Esophagus muscularis mucosa (tissue), 4 donors: ENCODE data around the gene SALL2. TPM values are rescaled to one million over a fixed set of nuclear protein-coding genes. Genes with fewer than 3 reads are reported as not detected.
"Not testable (repeated sequence)": the region's sequence is repeated elsewhere in the genome, so short reads cannot be mapped to it uniquely, and the experiment has no call there.

Experiments used
- DNase-seq: peaks from one replicate; pipeline ENCODE4 v3.0.0-alpha.2; 2017; ENCODE audit errors: extremely low spot score
- H3K27ac ChIP-seq, 4 donors: fragments of 200-600 bp; sonication (generic); replicated peaks in 1 of 4; 1 replicate in 3 of 4; 2 replicates in 1 of 4; pipeline ENCODE4 v1.5.1; 2016 to 2019; ENCODE audit warnings: mild to moderate bottlenecking in 1 of 4
- H3K27me3 ChIP-seq, 4 donors: fragments of 200-600 bp; sonication (generic); one replicate each; pipeline versions ENCODE4 v1.5.1 to v1.6.0; 2016 to 2019
- H3K36me3 ChIP-seq, 4 donors: fragments of 200-600 bp; sonication (generic); one replicate each; pipeline ENCODE4 v1.5.1; 2016 to 2019
- H3K4me1 ChIP-seq, 4 donors: fragments of 200-600 bp; sonication (generic); one replicate each; pipeline ENCODE4 v1.5.1; 2016 to 2019
- H3K4me3 ChIP-seq, 4 donors: fragments of 200-600 bp; sonication (generic); 1 replicate in 2 of 4; 2 replicates in 2 of 4; pipeline ENCODE4 v1.5.1; 2016 to 2019; ENCODE audit warnings: mild to moderate bottlenecking in 4 of 4, moderate library complexity in 1 of 4
- H3K9me3 ChIP-seq, 4 donors: fragments of 200-600 bp; sonication (generic); 1 replicate in 3 of 4; 2 replicates in 1 of 4; pipeline ENCODE4 v1.5.1; 2016 to 2019
- CTCF ChIP-seq, 3 experiments: fragments of 200-600 bp in 2 of 3; fragments of 450-650 bp in 1 of 3; sonication (generic) in 2 of 3; IDR thresholded peaks; one replicate each; pipeline ENCODE4 v1.5.1; 2017 to 2019; ENCODE audit warnings: antibody characterized with exemption in 3 of 3, mild to moderate bottlenecking in 2 of 3, moderate library complexity in 1 of 3
- EP300 ChIP-seq: sonication (generic); formaldehyde crosslinking; IDR thresholded peaks from one replicate; pipeline ENCODE4 v1.6.1; 2017; ENCODE audit warnings: antibody characterized with exemption
- POLR2A ChIP-seq: fragments of 450-650 bp; IDR thresholded peaks from one replicate; pipeline ENCODE4 v1.6.1; 2017; ENCODE audit warnings: antibody characterized with exemption, moderate library complexity, mild to moderate bottlenecking, low read depth
- POLR2AphosphoS5 ChIP-seq, 2 donors: sonication (generic); formaldehyde crosslinking; IDR thresholded peaks; one replicate each; pipeline ENCODE4 v1.6.1; 2017; ENCODE audit warnings: antibody characterized with exemption in 2 of 2
- WGBS: methylation state at CpG from one replicate; pipeline ENCODE4 v1.1.5; 2018; 5-methylcytosine and 5-hydroxymethylcytosine counted together
- intact Hi-C: fragments of 100-400 bp; cut with DNase I; formaldehyde crosslinking; loops from one replicate; pipeline ENCODE4 v1.15.1; 2023
- total RNA-seq, 4 donors: library from RNA; depleted of rRNA; stranded (reverse); fragments of >200 nt; gene quantifications; one replicate each; pipeline versions ENCODE4 v1.1.0 to v1.2.1, GENCODE V29; 2016

Gene SALL2
- total RNA-seq, 4 donors from 2014 or later: 8.3 to 21.6 (median 15.2) TPM

GRCh38 chr14:21556378-21557083 lies 30.4 kb upstream of the SALL2 start:
- Histone ChIP-seq H3K27ac (peak overlapping the region; percentile 70 to 77 (median 74)), H3K4me3 (no peak overlapping the region), H3K4me1 (peaks cover 0 to 19% (median 15%) of the 10 kb centered on the region in 4 donors), H3K9me3 (no peaks in the 10 kb centered on the region), H3K27me3 (no peaks in the 10 kb centered on the region), H3K36me3 (no peaks in the 10 kb centered on the region)
- WGBS: 68% methylated on average over 5 of the region's 5 CpGs
- intact Hi-C loops: loop anchor here (1.0 to 2.0 kb wide), 2 partner anchors 58 to 100 kb away; partner anchors contain the start of gene CHD8
- no peak for DNase-seq
- TF ChIP-seq POLR2AphosphoS5 (IDR thresholded peaks at IDR 0.05) (no peak), CTCF (IDR thresholded peaks at IDR 0.05) (no peak), POLR2A (no peak), EP300 (no peak)

GRCh38 chr14:21553266-21553665 lies 27.1 kb upstream of the SALL2 start:
- no peaks in the 10 kb centered on the region for H3K36me3 ChIP-seq
- intact Hi-C loops: no loop called here
- TF ChIP-seq EP300 (no peak), POLR2AphosphoS5 (IDR thresholded peaks at IDR 0.05) (no peak), CTCF (IDR thresholded peaks at IDR 0.05) (no peak), POLR2A (no peak)
- no peak overlapping the region for H3K4me3 ChIP-seq
- no peak overlapping the region for H3K27ac ChIP-seq
- no peaks in the 10 kb centered on the region for H3K9me3 ChIP-seq
- peaks cover 0 to 16% (median 14%) of the 10 kb centered on the region in 4 donors for H3K4me1 ChIP-seq
- no peak for DNase-seq
- no peaks in the 10 kb centered on the region for H3K27me3 ChIP-seq
- 89% methylated on average over 3 of the region's 3 CpGs for WGBS

- intact Hi-C loops, H3K4me3 ChIP-seq, H3K27ac ChIP-seq, DNase-seq, H3K36me3 ChIP-seq, H3K4me1 ChIP-seq, H3K9me3 ChIP-seq: not testable (repeated sequence)
- WGBS: 95% methylated on average over 7 of the region's 7 CpGs
- H3K27me3 ChIP-seq: peaks cover 0 to 18% (median 0%) of the 10 kb centered on the region in 4 donors
Observed at GRCh38 chr14:21544588-21544987, 18.4 kb upstream of the SALL2 start.

GRCh38 chr14:21543963-21544362 lies 17.8 kb upstream of the SALL2 start:
- 42% methylated on average over 5 of the region's 5 CpGs for WGBS
- TF ChIP-seq POLR2A (no peak), EP300 (no peak)
- H3K27me3 ChIP-seq: peaks cover 0 to 21% (median 0%) of the 10 kb centered on the region in 4 donors
- H3K36me3 ChIP-seq: no peaks in the 10 kb centered on the region
- H3K4me1 ChIP-seq: no peaks in the 10 kb centered on the region
- no peaks in the 10 kb centered on the region for H3K9me3 ChIP-seq
- intact Hi-C loops: no loop called here
- DNase-seq: no peak
- no peak overlapping the region for H3K4me3 ChIP-seq
- no peak overlapping the region for H3K27ac ChIP-seq

- H3K27ac ChIP-seq: no peak overlapping the region
- H3K36me3 ChIP-seq: no peaks in the 10 kb centered on the region
- TF ChIP-seq POLR2AphosphoS5 (IDR thresholded peaks at IDR 0.05) (no peak), CTCF (IDR thresholded peaks at IDR 0.05) (no peak), EP300 (no peak), POLR2A (no peak)
- DNase-seq: no peak
- H3K4me3 ChIP-seq: no peak overlapping the region
- 36% methylated on average over 7 of the region's 7 CpGs for WGBS
- no peaks in the 10 kb centered on the region for H3K4me1 ChIP-seq
- peaks cover 0 to 26% (median 0%) of the 10 kb centered on the region in 4 donors for H3K27me3 ChIP-seq
- intact Hi-C loops: no loop called here
- no peaks in the 10 kb centered on the region for H3K9me3 ChIP-seq
Observed at GRCh38 chr14:21543521-21543960, 17.4 kb upstream of the SALL2 start.
